HEK293 (cell line): Measurements from ENCODE around the gene SIRPA.

ENCODE experiments used
- CTCF ChIA-PET: fragments of 350-600 bp; formaldehyde crosslinking; extraction: SDS; loops from one replicate; lab custom pipeline; 2021; ENCODE audit warnings: antibody characterized with exemption; lab: Yijun Ruan, JAX
- POLR2A ChIA-PET: fragments of 300-600 bp; formaldehyde crosslinking; extraction: SDS; loops from one replicate; lab custom pipeline; 2020; ENCODE audit warnings: antibody characterized with exemption, inconsistent platforms; lab: Yijun Ruan, JAX
- H3K27ac ChIP-seq: fragments of 200-500 bp; sonication (Bioruptor generic); 2 replicates; pipeline ENCODE4 v1.5.1; 2014; ENCODE audit warnings: low read depth, low read length, control low read depth, inconsistent platforms; ENCODE audit errors: extremely low read depth
- H3K36me3 ChIP-seq, 2 experiments: fragments of 200-500 bp in 1 of 2; sonication (Bioruptor generic) in 1 of 2; 1 replicate in 1 of 2; 2 replicates in 1 of 2; pipeline ENCODE4 v1.5.1; 2014 to 2017; ENCODE audit warnings: inconsistent platforms in 2 of 2, low read length in 2 of 2; ENCODE audit not compliant: control insufficient read depth in 2 of 2, insufficient read depth in 1 of 2
- H3K4me1 ChIP-seq: fragments of 200-500 bp; sonication (Bioruptor generic); 2 replicates; pipeline ENCODE4 v1.5.1; 2014; ENCODE audit warnings: mild to moderate bottlenecking, low read length, inconsistent platforms; ENCODE audit not compliant: control insufficient read depth, insufficient read depth
- H3K4me3 ChIP-seq: 2 replicates; pipeline ENCODE4 v1.5.1; 2011; ENCODE audit warnings: low read depth, mild to moderate bottlenecking, control low read depth, low read length, moderate library complexity
- H3K9me3 ChIP-seq: fragments of 200-500 bp; sonication (Bioruptor generic); 2 replicates; pipeline ENCODE4 v1.5.1; 2014; ENCODE audit warnings: low read depth, low read length, inconsistent platforms; ENCODE audit not compliant: control insufficient read depth, insufficient read depth
- CTCF ChIP-seq: fragments of 450-650 bp; formaldehyde crosslinking; IDR thresholded peaks from 2 replicates; pipeline ENCODE4 v1.5.1; 2016; ENCODE audit warnings: missing biosample characterization, missing genetic modification characterization
- EGR2 ChIP-seq: fragments of 450-650 bp; formaldehyde crosslinking; IDR thresholded peaks from 2 replicates; pipeline ENCODE4 v1.5.1; 2016; ENCODE audit warnings: low read depth, missing biosample characterization, missing genetic modification characterization
- FEZF1 ChIP-seq: fragments of 450-650 bp; formaldehyde crosslinking; IDR thresholded peaks from 2 replicates; pipeline ENCODE4 v1.5.1; 2016; ENCODE audit warnings: missing biosample characterization, missing genetic modification characterization
- KLF8 ChIP-seq: fragments of 450-650 bp; formaldehyde crosslinking; IDR thresholded peaks from 2 replicates; pipeline ENCODE4 v1.5.1; 2016; ENCODE audit warnings: missing biosample characterization, missing genetic modification characterization
- SALL2 ChIP-seq: fragments of 450-650 bp; formaldehyde crosslinking; IDR thresholded peaks from 2 replicates; pipeline ENCODE4 v1.5.0; 2017; ENCODE audit warnings: missing biosample characterization, mild to moderate bottlenecking, missing genetic modification characterization, borderline replicate concordance
- TSHZ1 ChIP-seq: fragments of 450-650 bp; formaldehyde crosslinking; IDR thresholded peaks from 2 replicates; pipeline ENCODE4 v1.5.1; 2016; ENCODE audit warnings: missing biosample characterization, missing genetic modification characterization, borderline replicate concordance
- WT1 ChIP-seq: fragments of 450-650 bp; formaldehyde crosslinking; IDR thresholded peaks from 2 replicates; pipeline ENCODE4 v1.5.1; 2016; ENCODE audit warnings: missing biosample characterization, missing genetic modification characterization
- ZFHX2 ChIP-seq: fragments of 450-650 bp; formaldehyde crosslinking; conservative IDR thresholded peaks from 2 replicates; pipeline ENCODE4 v1.5.1; 2016; ENCODE audit warnings: missing biosample characterization, missing genetic modification characterization
- ZFP41 ChIP-seq: fragments of 450-650 bp; formaldehyde crosslinking; IDR thresholded peaks from 2 replicates; pipeline ENCODE4 v1.5.1; 2016; ENCODE audit warnings: missing biosample characterization, missing genetic modification characterization, borderline replicate concordance
- ZNF140 ChIP-seq: fragments of 450-650 bp; formaldehyde crosslinking; IDR thresholded peaks from 2 replicates; pipeline ENCODE4 v1.5.1; 2016; ENCODE audit warnings: missing biosample characterization, missing genetic modification characterization
- ZNF266 ChIP-seq: fragments of 450-650 bp; formaldehyde crosslinking; IDR thresholded peaks from 2 replicates; pipeline ENCODE4 v1.5.1; 2016; ENCODE audit warnings: missing biosample characterization, missing genetic modification characterization, low read depth
- ZNF280C ChIP-seq: fragments of 450-650 bp; formaldehyde crosslinking; IDR thresholded peaks from 2 replicates; pipeline ENCODE4 v1.5.1; 2016; ENCODE audit warnings: missing biosample characterization, missing genetic modification characterization
- ZNF302 ChIP-seq: fragments of 450-650 bp; formaldehyde crosslinking; IDR thresholded peaks from 2 replicates; pipeline ENCODE4 v1.5.1; 2016; ENCODE audit warnings: missing biosample characterization, missing genetic modification characterization, low read depth
- ZNF311 ChIP-seq: fragments of 450-650 bp; formaldehyde crosslinking; IDR thresholded peaks from 2 replicates; pipeline ENCODE4 v1.5.1; 2017; ENCODE audit warnings: missing biosample characterization, missing genetic modification characterization, borderline replicate concordance
- ZNF335 ChIP-seq: fragments of 450-650 bp; formaldehyde crosslinking; conservative IDR thresholded peaks from 2 replicates; pipeline ENCODE4 v1.5.1; 2016; ENCODE audit warnings: missing biosample characterization, missing genetic modification characterization
- ZNF391 ChIP-seq: fragments of 450-650 bp; formaldehyde crosslinking; IDR thresholded peaks from 2 replicates; pipeline ENCODE4 v1.5.1; 2016; ENCODE audit warnings: low read depth, missing biosample characterization, missing genetic modification characterization, borderline replicate concordance
- ZNF596 ChIP-seq: fragments of 450-650 bp; IDR thresholded peaks from 2 replicates; pipeline ENCODE4 v1.5.0; 2018; ENCODE audit warnings: missing biosample characterization, mild to moderate bottlenecking, missing genetic modification characterization, moderate library complexity
- ZNF654 ChIP-seq: fragments of 450-650 bp; formaldehyde crosslinking; IDR thresholded peaks from 2 replicates; pipeline ENCODE4 v1.5.1; 2016; ENCODE audit warnings: low read depth, missing biosample characterization, missing genetic modification characterization
- ZNF776 ChIP-seq: fragments of 450-650 bp; formaldehyde crosslinking; IDR thresholded peaks from 2 replicates; pipeline ENCODE4 v1.5.0; 2017; ENCODE audit warnings: missing biosample characterization, missing genetic modification characterization, borderline replicate concordance
- TF ChIP-seq, protein P1 (sequence below): fragments of 450-650 bp; formaldehyde crosslinking; conservative IDR thresholded peaks from 2 replicates; pipeline ENCODE4 v1.5.1; 2016; ENCODE audit warnings: low read depth, missing biosample characterization, missing genetic modification characterization
- TF ChIP-seq, protein P2 (sequence below): sonication (generic); formaldehyde crosslinking; IDR thresholded peaks from 2 replicates; pipeline ENCODE4 v1.8.1; 2022; ENCODE audit warnings: mild to moderate bottlenecking, moderate library complexity, missing genetic modification reagents
- TF ChIP-seq, protein P3 (sequence below): fragments of 450-650 bp; formaldehyde crosslinking; IDR thresholded peaks from 2 replicates; pipeline ENCODE4 v1.5.1; 2016; ENCODE audit warnings: missing biosample characterization, missing genetic modification characterization, low read depth

The SIRPA gene

GRCh38 chr20:1965520-1966351, 70.5 kb downstream of the SIRPA start (continued):
- peak; percentile 86 for TF ChIP-seq CTCF (tag by site-specific recombination)
- TF ChIP-seq ZNF280C (tag by site-specific recombination) = no peak
- TF ChIP-seq ZNF335 = 0 out of 2 replicates have a peak, but pooled peaks have one; percentile 16
- peak; percentile 47; the same call in 1 of the 2 replicates for TF ChIP-seq ZNF391 (tag by site-specific recombination)
- TF ChIP-seq SALL2 = no peak
- TF ChIP-seq ZFP41 (tag by site-specific recombination) = no peak
- TF ChIP-seq ZNF654 (tag by site-specific recombination) = peak; percentile 92
- TF ChIP-seq ZFHX2 = peak; percentile 83
- no peak for TF ChIP-seq WT1
- no peak for TF ChIP-seq ZNF776 (tag by site-specific recombination)

DNA sequence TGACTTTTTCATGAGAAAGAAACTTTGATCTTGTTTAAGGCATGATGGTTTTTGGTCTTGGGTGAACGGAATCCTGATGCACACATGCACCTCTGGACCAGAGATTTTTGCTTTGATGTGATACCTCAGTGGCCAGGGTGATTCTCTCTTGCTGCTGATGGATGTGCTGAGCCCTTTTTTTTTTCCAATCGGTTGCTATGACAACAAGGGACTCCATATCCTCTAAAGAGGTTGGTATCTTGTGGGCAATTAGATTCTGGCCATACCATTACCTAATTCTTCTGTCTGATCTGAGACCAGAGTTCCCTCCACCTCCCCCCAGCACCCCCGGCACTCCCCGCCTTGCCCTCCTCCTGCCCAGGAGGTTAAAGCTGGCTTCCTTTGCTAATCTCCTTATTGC, 73.8 kb downstream of the SIRPA start:
- Histone ChIP-seq H3K27ac (no peak overlapping the region), H3K36me3 (no peaks in the 10 kb centered on the region), H3K9me3 (no peaks in the 10 kb centered on the region), H3K4me3 (no peak overlapping the region), H3K4me1 (no peaks in the 10 kb centered on the region)
- CTCF ChIA-PET = interaction anchor here (0.6 to 2.4 kb wide), 6 partner anchors 38 to 671 kb away, joined by 3 to 14 read pairs (median 3); no protein-coding TSS in a partner anchor
- POLR2A ChIA-PET = interaction anchor here (0.7 kb wide), 1 partner anchor 1016 kb away, joined by 3 read pairs; no protein-coding TSS in a partner anchor
- TF ChIP-seq ZNF266 (no peak), FEZF1 (tag by site-specific recombination) (no peak), TSHZ1 (tag by site-specific recombination) (no peak), KLF8 (tag by site-specific recombination) (no peak), ZNF596 (tag by site-specific recombination) (no peak), ZNF140 (tag by site-specific recombination) (no peak), ZNF302 (no peak), EGR2 (no peak), ZNF311 (tag by site-specific recombination) (no peak)
- TF ChIP-seq, protein P1, sequence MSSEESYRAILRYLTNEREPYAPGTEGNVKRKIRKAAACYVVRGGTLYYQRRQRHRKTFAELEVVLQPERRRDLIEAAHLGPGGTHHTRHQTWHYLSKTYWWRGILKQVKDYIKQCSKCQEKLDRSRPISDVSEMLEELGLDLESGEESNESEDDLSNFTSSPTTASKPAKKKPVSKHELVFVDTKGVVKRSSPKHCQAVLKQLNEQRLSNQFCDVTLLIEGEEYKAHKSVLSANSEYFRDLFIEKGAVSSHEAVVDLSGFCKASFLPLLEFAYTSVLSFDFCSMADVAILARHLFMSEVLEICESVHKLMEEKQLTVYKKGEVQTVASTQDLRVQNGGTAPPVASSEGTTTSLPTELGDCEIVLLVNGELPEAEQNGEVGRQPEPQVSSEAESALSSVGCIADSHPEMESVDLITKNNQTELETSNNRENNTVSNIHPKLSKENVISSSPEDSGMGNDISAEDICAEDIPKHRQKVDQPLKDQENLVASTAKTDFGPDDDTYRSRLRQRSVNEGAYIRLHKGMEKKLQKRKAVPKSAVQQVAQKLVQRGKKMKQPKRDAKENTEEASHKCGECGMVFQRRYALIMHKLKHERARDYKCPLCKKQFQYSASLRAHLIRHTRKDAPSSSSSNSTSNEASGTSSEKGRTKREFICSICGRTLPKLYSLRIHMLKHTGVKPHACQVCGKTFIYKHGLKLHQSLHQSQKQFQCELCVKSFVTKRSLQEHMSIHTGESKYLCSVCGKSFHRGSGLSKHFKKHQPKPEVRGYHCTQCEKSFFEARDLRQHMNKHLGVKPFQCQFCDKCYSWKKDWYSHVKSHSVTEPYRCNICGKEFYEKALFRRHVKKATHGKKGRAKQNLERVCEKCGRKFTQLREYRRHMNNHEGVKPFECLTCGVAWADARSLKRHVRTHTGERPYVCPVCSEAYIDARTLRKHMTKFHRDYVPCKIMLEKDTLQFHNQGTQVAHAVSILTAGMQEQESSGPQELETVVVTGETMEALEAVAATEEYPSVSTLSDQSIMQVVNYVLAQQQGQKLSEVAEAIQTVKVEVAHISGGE = no peak
- TF ChIP-seq, protein P2, sequence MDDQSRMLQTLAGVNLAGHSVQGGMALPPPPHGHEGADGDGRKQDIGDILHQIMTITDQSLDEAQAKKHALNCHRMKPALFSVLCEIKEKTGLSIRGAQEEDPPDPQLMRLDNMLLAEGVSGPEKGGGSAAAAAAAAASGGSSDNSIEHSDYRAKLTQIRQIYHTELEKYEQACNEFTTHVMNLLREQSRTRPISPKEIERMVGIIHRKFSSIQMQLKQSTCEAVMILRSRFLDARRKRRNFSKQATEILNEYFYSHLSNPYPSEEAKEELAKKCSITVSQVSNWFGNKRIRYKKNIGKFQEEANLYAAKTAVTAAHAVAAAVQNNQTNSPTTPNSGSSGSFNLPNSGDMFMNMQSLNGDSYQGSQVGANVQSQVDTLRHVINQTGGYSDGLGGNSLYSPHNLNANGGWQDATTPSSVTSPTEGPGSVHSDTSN (CRISPR knock-in tag) = no peak
- TF ChIP-seq, protein P3, sequence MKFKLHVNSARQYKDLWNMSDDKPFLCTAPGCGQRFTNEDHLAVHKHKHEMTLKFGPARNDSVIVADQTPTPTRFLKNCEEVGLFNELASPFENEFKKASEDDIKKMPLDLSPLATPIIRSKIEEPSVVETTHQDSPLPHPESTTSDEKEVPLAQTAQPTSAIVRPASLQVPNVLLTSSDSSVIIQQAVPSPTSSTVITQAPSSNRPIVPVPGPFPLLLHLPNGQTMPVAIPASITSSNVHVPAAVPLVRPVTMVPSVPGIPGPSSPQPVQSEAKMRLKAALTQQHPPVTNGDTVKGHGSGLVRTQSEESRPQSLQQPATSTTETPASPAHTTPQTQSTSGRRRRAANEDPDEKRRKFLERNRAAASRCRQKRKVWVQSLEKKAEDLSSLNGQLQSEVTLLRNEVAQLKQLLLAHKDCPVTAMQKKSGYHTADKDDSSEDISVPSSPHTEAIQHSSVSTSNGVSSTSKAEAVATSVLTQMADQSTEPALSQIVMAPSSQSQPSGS (tag by site-specific recombination) = no peak
